K562 (cell line): ENCODE results near the gene CRAT. TPM values are rescaled to one million over a fixed set of nuclear protein-coding genes. Genes with fewer than 3 reads are reported as not detected.
A peak's percentile ranks its signal among the peaks of the same experiment; 100 is the strongest.

Experiments
- ATAC-seq: fragments of 200-7000 bp; cut with Tn5 transposase; 3 replicates; pipeline ENCODE4 v1.9.1; 2020; ENCODE audit warnings: moderate library complexity
- BruUV-seq: library from RNA; stranded (reverse); fragments of 400-500 nt; replicated peaks from 2 replicates; lab custom pipeline; 2021; lab: Mats Ljungman, UMichigan
- CTCF ChIA-PET: fragments of 300-600 bp; formaldehyde crosslinking; extraction: SDS; loops from one replicate; lab custom pipeline; 2021; ENCODE audit warnings: low intra/inter-chr PET ratio; lab: Yijun Ruan, JAX
- POLR2A ChIA-PET: fragments of 300-600, 350-650 bp; sonication (Branson Sonifier 250); formaldehyde crosslinking; extraction: SDS; loops from one replicate; lab custom pipeline; 2021; ENCODE audit warnings: antibody characterized with exemption, inconsistent platforms; lab: Yijun Ruan, JAX
- DNase-seq, 4 experiments: peaks; one replicate each; pipeline versions ENCODE4 v3.0.0 to v3.0.0-alpha.2; 2011 to 2018; ENCODE audit warnings: low spot score in 3 of 4, mixed read lengths in 3 of 4; ENCODE audit errors: extremely low read depth in 1 of 4
- FAIRE-seq: peaks from 2 replicates; lab custom pipeline; 2011; peaks lifted over from hg19 to GRCh38; lab: Jason Lieb, UNC
- H2AFZ ChIP-seq: 2 replicates; pipeline ENCODE4 v1.6.0; 2011; ENCODE audit warnings: low read depth, low read length, control low read depth, inconsistent platforms
- H3K27ac ChIP-seq: fragments of 200-600 bp; 3 replicates; pipeline ENCODE4 v1.8.0; 2011; ENCODE audit warnings: low read depth, mild to moderate bottlenecking, control low read depth, inconsistent platforms, low read length, moderate library complexity, mixed read lengths; ENCODE audit errors: extremely low read depth
- H3K27me3 ChIP-seq, 2 experiments: fragments of 300-600 bp in 1 of 2; 2 replicates in 1 of 2; 3 replicates in 1 of 2; pipeline versions ENCODE4 v1.6.0 to v1.8.0; 2011; ENCODE audit warnings: inconsistent platforms in 2 of 2, low read length in 2 of 2, mild to moderate bottlenecking in 1 of 2, mixed read lengths in 1 of 2, moderate library complexity in 1 of 2; ENCODE audit not compliant: control insufficient read depth in 2 of 2, insufficient read depth in 2 of 2
- H3K36me3 ChIP-seq: fragments of 300-600 bp; 3 replicates; pipeline ENCODE4 v1.8.0; 2011; ENCODE audit warnings: mild to moderate bottlenecking, low read length, inconsistent platforms; ENCODE audit not compliant: control insufficient read depth, insufficient read depth
- H3K4me1 ChIP-seq, 2 experiments: fragments of 200-600 bp in 1 of 2; replicated peaks in 1 of 2; 2 replicates in 1 of 2; 3 replicates in 1 of 2; pipeline versions ENCODE4 v1.5.1 to v1.8.0; 2011; ENCODE audit warnings: inconsistent platforms in 2 of 2, low read length in 2 of 2, mild to moderate bottlenecking in 1 of 2, mixed read lengths in 1 of 2, moderate library complexity in 1 of 2; ENCODE audit not compliant: control insufficient read depth in 2 of 2, insufficient read depth in 2 of 2
- H3K4me2 ChIP-seq: 2 replicates; pipeline ENCODE4 v1.6.1; 2011; ENCODE audit warnings: low read length, control low read depth, inconsistent platforms, mixed read lengths; ENCODE audit not compliant: insufficient read depth
- H3K4me3 ChIP-seq: fragments of 200-600 bp; sonication (generic), shearing (Covaris generic); 2 replicates; pipeline ENCODE4 v1.5.1; 2016; ENCODE audit warnings: control low read depth, inconsistent platforms
- H3K79me2 ChIP-seq: fragments of 200-600 bp; 3 replicates; pipeline ENCODE4 v1.8.0; 2011; ENCODE audit warnings: low read length, inconsistent platforms; ENCODE audit not compliant: control insufficient read depth, insufficient read depth
- H3K9ac ChIP-seq, 2 experiments: 2 replicates each; pipeline versions ENCODE4 v1.6.0 to v1.6.1; 2011; ENCODE audit warnings: low read depth in 2 of 2, low read length in 2 of 2, control low read depth in 1 of 2, inconsistent platforms in 1 of 2, mild to moderate bottlenecking in 1 of 2, mixed read lengths in 1 of 2; ENCODE audit not compliant: insufficient read depth in 1 of 2
- H3K9me1 ChIP-seq: one replicate; pipeline ENCODE4 v1.6.0; 2011; ENCODE audit warnings: inconsistent platforms, mild to moderate bottlenecking, low read length, moderate library complexity; ENCODE audit not compliant: control insufficient read depth, insufficient read depth
- H3K9me3 ChIP-seq: replicated peaks from 2 replicates; pipeline ENCODE4 v1.5.1; 2011; ENCODE audit warnings: low read depth, low read length, inconsistent platforms; ENCODE audit not compliant: control insufficient read depth, insufficient read depth
- H4K20me1 ChIP-seq: replicated peaks from 2 replicates; pipeline ENCODE4 v1.6.1; 2011; ENCODE audit warnings: low read length, inconsistent platforms, mixed read lengths; ENCODE audit not compliant: control insufficient read depth, insufficient read depth
- BRCA1 ChIP-seq, 2 experiments: fragments of 450-650 bp in 1 of 2; sonication (generic) in 1 of 2; formaldehyde crosslinking in 1 of 2; IDR thresholded peaks; 2 replicates each; pipeline versions ENCODE4 v1.5.0 to v1.6.1; 2017 to 2020; ENCODE audit warnings: mild to moderate bottlenecking in 1 of 2, missing genetic modification reagents in 1 of 2
- CCNT2 ChIP-seq: IDR thresholded peaks from 2 replicates; pipeline ENCODE4 v1.6.1; 2011; ENCODE audit warnings: borderline replicate concordance, low read depth, mild to moderate bottlenecking, moderate library complexity, mixed read lengths, low read length; ENCODE audit not compliant: insufficient read length; ENCODE audit errors: extremely low read depth
- ERF ChIP-seq: fragments of 450-650 bp; formaldehyde crosslinking; IDR thresholded peaks from 2 replicates; pipeline ENCODE4 v1.4.0; 2020; ENCODE audit warnings: mild to moderate bottlenecking, mixed read lengths
- HLTF ChIP-seq: fragments of 450-650 bp; IDR thresholded peaks from 2 replicates; pipeline ENCODE4 v1.6.1; 2016
- PCBP1 ChIP-seq: fragments of 200-400 bp; formaldehyde crosslinking; IDR thresholded peaks from 2 replicates; pipeline ENCODE4 v1.6.1; 2018; ENCODE audit warnings: mild to moderate bottlenecking, low read depth, low read length; ENCODE audit not compliant: poor library complexity, severe bottlenecking
- TCF7 ChIP-seq: sonication (generic); IDR thresholded peaks from 2 replicates; pipeline ENCODE4 v1.6.1; 2016; ENCODE audit warnings: antibody characterized with exemption, borderline replicate concordance
- WHSC1 ChIP-seq: IDR thresholded peaks from one replicate; pipeline ENCODE4 v1.6.1; 2012; ENCODE audit warnings: low read length, control low read depth, inconsistent platforms
- ZBTB40 ChIP-seq, 2 experiments: fragments of 450-650 bp in 1 of 2; sonication (generic) in 1 of 2; formaldehyde crosslinking in 1 of 2; IDR thresholded peaks; 2 replicates each; pipeline versions ENCODE4 v1.7.1 to v1.9.0; 2016 to 2022; ENCODE audit warnings: inconsistent platforms in 1 of 2, mild to moderate bottlenecking in 1 of 2, missing genetic modification reagents in 1 of 2
- WGBS: fragments of 100-300 bp; shearing (Covaris generic); methylation state at CpG from one replicate; pipeline ENCODE4 v1.1.6; 2016; ENCODE audit warnings: low coverage, mixed read lengths; ENCODE audit not compliant: insufficient coverage; ENCODE audit errors: missing lambda C conversion rate; 5-methylcytosine and 5-hydroxymethylcytosine counted together
- in situ Hi-C: fragments of 300-500 bp; cut with MboI; formaldehyde crosslinking; loops from 4 replicates; pipeline ENCODE4 v1.15.0; 2018; ENCODE audit warnings: inconsistent platforms, mixed read lengths
- intact Hi-C: fragments of 100-400 bp; cut with micrococcal nuclease; formaldehyde crosslinking; loops from 2 replicates; pipeline ENCODE4 v1.14.2; 2022
- polyA plus RNA-seq, 8 experiments: library from polyadenylated mRNA; depleted of rRNA in 4 of 8; stranded (reverse) in 5 of 8; unstranded in 3 of 8; fragments of >200 nt; fragmentation: Nextera tagmentation in 2 of 8; fragmentation: Illumina TruSeq in 1 of 8; extraction: Ambion mirVana in 2 of 8; extraction: Trizol in 1 of 8; gene quantifications; 2 replicates each; pipeline versions ENCODE4 v1.2.1 to v1.2.3, GENCODE V29; 2011 to 2014; ENCODE audit warnings: inconsistent platforms in 1 of 8, missing spikeins in 1 of 8
- total RNA-seq, 7 experiments: library from RNA; depleted of rRNA in 6 of 7; stranded (reverse); fragments of >200 nt in 6 of 7; fragmentation: Illumina TruSeq in 2 of 7; extraction: Trizol in 2 of 7; gene quantifications; 2 replicates each; pipeline versions ENCODE4 v1.2.1 to v1.2.3, GENCODE V29; 2011 to 2021; ENCODE audit warnings: low replicate concordance in 1 of 7

Gene CRAT
- total and polyA plus RNA-seq, 9 of the 15 experiments (the other 6 are each of a cell fraction or from before 2014, with no cell fraction given), result 0.20 to 13.8 (median 5.4) TPM

DNA sequence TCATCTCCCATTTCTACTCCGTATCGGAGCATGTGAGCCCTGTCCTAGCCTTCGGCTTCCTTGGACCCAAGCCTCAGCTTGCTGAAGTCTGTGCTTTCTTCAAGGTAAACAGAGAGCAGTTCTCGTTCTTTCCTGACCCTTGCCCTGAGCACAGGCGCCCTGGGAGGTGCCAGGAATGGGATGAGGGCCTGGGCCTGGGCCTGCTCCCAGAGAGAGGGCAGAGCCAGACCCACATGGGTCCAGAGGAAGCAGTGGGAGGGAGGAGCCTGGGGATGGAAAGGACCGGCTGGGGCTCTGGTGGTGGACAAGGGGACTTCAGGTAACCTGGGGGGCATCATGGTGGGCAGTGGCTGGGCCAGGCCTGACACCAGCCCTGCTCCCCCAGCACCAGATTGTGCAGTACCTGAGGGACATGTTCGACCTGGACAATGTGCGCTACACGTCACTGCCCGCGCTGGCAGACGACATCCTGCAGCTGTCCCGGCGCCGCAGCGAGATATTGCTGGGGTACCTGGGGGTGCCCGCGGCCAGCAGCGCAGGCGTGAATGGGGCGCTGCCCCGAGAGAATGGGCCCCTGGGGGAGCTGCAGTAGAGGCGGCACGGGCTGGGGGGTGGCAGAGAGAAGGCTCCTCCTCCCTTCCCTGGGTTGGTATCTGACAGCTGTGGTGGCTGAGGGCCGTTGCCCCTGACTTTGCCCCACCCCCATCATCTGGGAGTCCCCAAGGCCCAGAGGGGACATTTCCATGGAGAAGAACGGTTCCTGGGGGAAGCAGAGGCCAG, 40.5 kb downstream of the CRAT start (continued):
- TF ChIP-seq ERF (0 out of 2 replicates have a peak, but pooled peaks have one; percentile 4), HLTF (no peak), BRCA1 (IDR thresholded peaks at IDR 0.05) (no peak), BRCA1 (CRISPR knock-in tag; IDR thresholded peaks at IDR 0.05) (no peak), WHSC1 (peak; percentile 39), PCBP1 (peak; percentile 7)

- CTCF ChIA-PET, result no interaction called here
- H3K27me3 ChIP-seq, result no peaks in the 10 kb centered on the region
- no TSS peak for BruUV-seq
- peak overlapping the region; percentile 69 for H3K4me2 ChIP-seq
- WGBS, result 20% methylated on average over 29 of the region's 31 CpGs
- no peaks in the 10 kb centered on the region for H4K20me1 ChIP-seq
- intact Hi-C loops (loop anchor here (1.0 kb wide), 1 partner anchor 33 kb away; the partner anchor contains the start of gene MIGA2), in situ Hi-C loops (no loop called here)
- DNase-seq, result peak; percentile 83 to 98 (median 90)
- peaks cover 16% of the 10 kb centered on the region; the same call in 2 of the 3 replicates for H3K79me2 ChIP-seq
- peaks cover 44 to 54% of the 10 kb centered on the region in 2 experiments for H3K4me1 ChIP-seq
- peak; percentile 98 for ATAC-seq
- peaks cover 5% of the 10 kb centered on the region for H3K9me1 ChIP-seq
- H3K4me3 ChIP-seq, result no peak overlapping the region
- peak overlapping the region; percentile 14 for H2AFZ ChIP-seq
- H3K9me3 ChIP-seq, result no peaks in the 10 kb centered on the region
- peaks cover 68% of the 10 kb centered on the region for H3K36me3 ChIP-seq
- peak overlapping the region; percentile 75 to 86 for H3K9ac ChIP-seq
- FAIRE-seq, result peak; percentile 98
- peak overlapping the region; percentile 92 for H3K27ac ChIP-seq
- POLR2A ChIA-PET, result interaction anchor here (0.5 to 1.3 kb wide), 7 partner anchors 11 to 682 kb away, joined by 3 to 7 read pairs (median 3); partner anchors contain the start of gene DOLPP1
- TF ChIP-seq CCNT2, result peak; percentile 100
- TF ChIP-seq TCF7, result 0 out of 2 replicates have a peak, but pooled peaks have one; percentile 75
- TF ChIP-seq ZBTB40 (IDR thresholded peaks at IDR 0.05), result no peak
- TF ChIP-seq ZBTB40 (CRISPR knock-in tag; IDR thresholded peaks at IDR 0.05), result no peak
These were observed 41.4 kb downstream of the CRAT start for GRCh38 chr9:129068990-129069861.
